DND-41 (cell line): ENCODE measurements around the gene LTA4H.

Experiments used
- ATAC-seq: fragments of 200-7000 bp; cut with Tn5 transposase; 3 replicates; pipeline ENCODE4 v1.9.1; 2021; ENCODE audit warnings: low read depth; ENCODE audit not compliant: insufficient read depth
- DNase-seq: peaks from one replicate; pipeline ENCODE4 v3.0.0-alpha.2; 2020
- H2AFZ ChIP-seq: 2 replicates; pipeline ENCODE4 v1.6.0; 2012; ENCODE audit warnings: low read depth, low read length
- H3K27ac ChIP-seq: 2 replicates; pipeline ENCODE4 v1.5.1; 2012; ENCODE audit warnings: low read length, inconsistent platforms
- H3K27me3 ChIP-seq: fragments of 200-600 bp; sonication (generic); 2 replicates; pipeline ENCODE4 v1.6.0; 2012; ENCODE audit warnings: low read length, mild to moderate bottlenecking, inconsistent platforms; ENCODE audit not compliant: insufficient read depth, poor library complexity
- H3K36me3 ChIP-seq: 2 replicates; pipeline ENCODE4 v1.5.1; 2012; ENCODE audit warnings: low read length, inconsistent platforms; ENCODE audit not compliant: insufficient read depth
- H3K4me1 ChIP-seq: 2 replicates; pipeline ENCODE4 v1.5.1; 2012; ENCODE audit warnings: mild to moderate bottlenecking, low read length; ENCODE audit not compliant: insufficient read depth
- H3K4me2 ChIP-seq: 2 replicates; pipeline ENCODE4 v1.6.0; 2012; ENCODE audit warnings: mild to moderate bottlenecking, moderate library complexity, low read length, inconsistent platforms; ENCODE audit not compliant: insufficient read depth
- H3K4me3 ChIP-seq, 2 experiments: fragments of 200-600 bp in 1 of 2; shearing (Covaris generic) in 1 of 2; 2 replicates each; pipeline ENCODE4 v1.5.1; 2012 to 2016; ENCODE audit warnings: inconsistent platforms in 2 of 2, low read length in 2 of 2, mild to moderate bottlenecking in 2 of 2, low read depth in 1 of 2, moderate library complexity in 1 of 2
- H3K79me2 ChIP-seq: 2 replicates; pipeline ENCODE4 v1.6.0; 2012; ENCODE audit warnings: low read length, inconsistent platforms; ENCODE audit not compliant: insufficient read depth
- H3K9ac ChIP-seq: 2 replicates; pipeline ENCODE4 v1.6.0; 2012; ENCODE audit warnings: low read depth, mild to moderate bottlenecking, inconsistent platforms, low read length, moderate library complexity
- H3K9me3 ChIP-seq: 2 replicates; pipeline ENCODE4 v1.5.1; 2012; ENCODE audit warnings: low read length, moderate library complexity, mild to moderate bottlenecking, inconsistent platforms; ENCODE audit not compliant: insufficient read depth, severe bottlenecking
- H4K20me1 ChIP-seq: 2 replicates; pipeline ENCODE4 v1.6.0; 2012; ENCODE audit warnings: low read length; ENCODE audit not compliant: insufficient read depth
- EZH2 ChIP-seq: IDR thresholded peaks from 3 replicates; pipeline ENCODE4 v1.6.1; 2012; ENCODE audit warnings: borderline replicate concordance, low read depth, mild to moderate bottlenecking, moderate library complexity, low read length, inconsistent platforms; ENCODE audit not compliant: severe bottlenecking
- TF ChIP-seq, protein P1 (sequence below): IDR thresholded peaks from 2 replicates; pipeline ENCODE4 v1.5.1; 2012; ENCODE audit warnings: borderline replicate concordance, low read length, moderate library complexity, mild to moderate bottlenecking; ENCODE audit not compliant: poor library complexity, severe bottlenecking; ENCODE audit errors: extremely low read depth

LTA4H gene

DNA sequence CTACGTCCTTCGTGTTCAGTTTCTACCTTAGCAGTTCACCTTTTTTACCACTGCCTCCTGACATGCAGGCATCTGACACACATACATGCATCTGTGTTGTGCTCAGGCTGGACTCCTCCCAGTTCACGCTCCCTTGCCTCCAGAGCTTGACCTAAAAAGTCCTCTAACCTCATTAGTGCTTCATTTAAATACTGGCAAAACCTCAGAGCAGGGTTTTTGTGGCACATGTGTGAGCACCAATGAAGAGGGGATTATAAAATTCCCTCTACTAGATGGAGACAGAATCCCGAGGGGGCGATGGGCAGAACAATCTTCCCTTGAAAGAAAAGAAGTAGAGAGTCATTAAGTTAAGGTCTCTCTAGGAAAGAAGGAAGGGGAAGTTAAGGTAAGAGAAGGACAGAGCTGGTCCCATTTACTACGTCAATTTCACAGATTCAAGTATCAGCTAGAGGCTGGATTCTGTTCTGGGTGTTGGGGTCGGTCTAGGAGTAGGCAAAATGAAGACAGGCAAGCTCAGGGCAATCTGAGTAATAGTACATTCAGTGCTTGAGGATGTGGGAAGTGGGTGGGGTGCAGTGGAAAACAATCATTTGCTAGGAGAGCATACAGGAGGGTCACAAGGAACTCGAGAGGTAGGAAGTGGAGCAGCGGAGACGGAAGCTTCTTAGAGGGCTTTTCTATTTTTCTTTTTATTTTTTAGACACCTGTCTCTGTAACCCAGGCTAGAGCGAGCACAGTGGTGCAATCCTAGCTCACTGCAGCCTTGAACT lies 46.7 kb downstream of the LTA4H start:
- Histone ChIP-seq H3K4me3 (no peak overlapping the region), H3K4me1 (no peaks in the 10 kb centered on the region), H3K9me3 (no peaks in the 10 kb centered on the region), H3K27me3 (no peaks in the 10 kb centered on the region), H4K20me1 (no peaks in the 10 kb centered on the region), H3K79me2 (no peaks in the 10 kb centered on the region), H3K36me3 (no peaks in the 10 kb centered on the region), H2AFZ (no peak overlapping the region), H3K4me2 (no peak overlapping the region), H3K9ac (no peak overlapping the region), H3K27ac (no peak overlapping the region)
- TF ChIP-seq, protein P1, sequence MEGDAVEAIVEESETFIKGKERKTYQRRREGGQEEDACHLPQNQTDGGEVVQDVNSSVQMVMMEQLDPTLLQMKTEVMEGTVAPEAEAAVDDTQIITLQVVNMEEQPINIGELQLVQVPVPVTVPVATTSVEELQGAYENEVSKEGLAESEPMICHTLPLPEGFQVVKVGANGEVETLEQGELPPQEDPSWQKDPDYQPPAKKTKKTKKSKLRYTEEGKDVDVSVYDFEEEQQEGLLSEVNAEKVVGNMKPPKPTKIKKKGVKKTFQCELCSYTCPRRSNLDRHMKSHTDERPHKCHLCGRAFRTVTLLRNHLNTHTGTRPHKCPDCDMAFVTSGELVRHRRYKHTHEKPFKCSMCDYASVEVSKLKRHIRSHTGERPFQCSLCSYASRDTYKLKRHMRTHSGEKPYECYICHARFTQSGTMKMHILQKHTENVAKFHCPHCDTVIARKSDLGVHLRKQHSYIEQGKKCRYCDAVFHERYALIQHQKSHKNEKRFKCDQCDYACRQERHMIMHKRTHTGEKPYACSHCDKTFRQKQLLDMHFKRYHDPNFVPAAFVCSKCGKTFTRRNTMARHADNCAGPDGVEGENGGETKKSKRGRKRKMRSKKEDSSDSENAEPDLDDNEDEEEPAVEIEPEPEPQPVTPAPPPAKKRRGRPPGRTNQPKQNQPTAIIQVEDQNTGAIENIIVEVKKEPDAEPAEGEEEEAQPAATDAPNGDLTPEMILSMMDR = no peak
- no peak for TF ChIP-seq EZH2
- ATAC-seq = no peak
- DNase-seq = no peak

DNA sequence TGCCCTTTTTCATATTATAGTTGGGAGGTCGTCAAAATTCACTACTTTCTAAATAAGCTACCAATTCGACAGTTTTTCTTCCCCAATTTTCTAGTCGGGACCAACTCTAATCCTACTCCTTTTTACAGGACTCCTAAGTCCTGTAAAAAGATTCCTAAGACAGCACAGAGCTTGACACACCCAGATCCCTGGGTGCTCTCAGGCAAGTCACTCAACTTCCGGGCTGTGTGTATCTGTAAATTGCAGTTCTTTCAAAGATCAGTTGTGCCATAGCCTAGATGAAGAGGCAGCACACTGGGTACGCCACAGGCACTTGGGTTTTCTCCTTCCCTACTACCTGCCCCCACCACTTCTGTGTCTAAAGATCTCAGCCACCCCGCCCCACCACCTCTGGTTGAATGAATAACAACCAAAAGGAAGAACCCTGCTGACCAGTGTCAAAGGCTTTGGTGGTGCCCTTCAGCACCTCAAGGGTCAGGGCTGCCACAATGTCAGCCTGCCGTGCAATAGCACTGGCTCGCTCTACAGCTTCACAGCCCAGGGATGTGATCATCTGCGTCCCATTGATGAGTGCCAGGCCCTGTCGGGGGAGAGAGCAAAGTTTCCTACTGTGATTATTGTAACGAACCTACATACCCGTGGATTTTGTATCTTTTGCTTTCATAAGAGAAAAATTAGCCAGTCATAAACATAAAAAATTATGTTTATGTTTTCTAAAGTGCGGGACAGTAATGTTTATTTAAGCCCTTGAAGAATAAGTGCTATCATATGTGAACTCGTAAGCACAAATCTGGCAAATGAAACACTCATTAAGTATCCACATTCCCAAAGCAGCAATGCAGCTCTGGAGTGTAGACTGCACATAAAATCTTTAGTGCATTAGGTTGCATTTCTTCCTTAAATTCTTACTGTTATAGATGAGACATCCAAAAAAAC lies 48.5 kb downstream of the LTA4H start:
- no peaks in the 10 kb centered on the region for H3K27me3 ChIP-seq
- no peak overlapping the region for H2AFZ ChIP-seq
- DNase-seq (no peak), ATAC-seq (no peak)
- no peak overlapping the region for H3K27ac ChIP-seq
- H3K36me3 ChIP-seq = no peaks in the 10 kb centered on the region
- TF ChIP-seq EZH2 = no peak
- TF ChIP-seq, protein P1 = no peak
- no peaks in the 10 kb centered on the region for H4K20me1 ChIP-seq
- H3K79me2 ChIP-seq = no peaks in the 10 kb centered on the region
- no peak overlapping the region for H3K4me3 ChIP-seq
- no peaks in the 10 kb centered on the region for H3K9me3 ChIP-seq
- no peak overlapping the region for H3K4me2 ChIP-seq
- H3K9ac ChIP-seq = no peak overlapping the region
- no peaks in the 10 kb centered on the region for H3K4me1 ChIP-seq

DNA sequence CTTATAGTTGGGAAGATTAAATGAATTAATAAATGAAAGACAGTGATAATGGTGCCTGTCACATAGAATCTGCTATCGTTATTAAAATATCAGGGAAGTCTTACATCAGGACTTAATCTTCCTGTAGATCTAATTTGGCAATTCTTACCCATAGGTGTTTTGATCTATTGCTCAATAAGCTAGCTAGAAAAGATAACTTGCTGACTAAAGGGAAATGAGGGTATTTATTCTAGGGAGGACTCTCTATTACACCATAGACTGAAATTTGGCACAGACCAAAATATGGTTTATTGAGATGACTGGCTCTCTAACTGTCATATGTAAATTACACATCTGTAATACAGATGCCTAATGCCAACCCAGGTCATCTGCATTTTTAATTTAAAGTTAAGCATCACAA lies 50.7 kb downstream of the LTA4H start:
- H2AFZ ChIP-seq = no peak overlapping the region
- ATAC-seq (no peak), DNase-seq (no peak)
- no peaks in the 10 kb centered on the region for H3K4me1 ChIP-seq
- H3K9me3 ChIP-seq = no peaks in the 10 kb centered on the region
- H3K36me3 ChIP-seq = no peaks in the 10 kb centered on the region
- no peak overlapping the region for H3K9ac ChIP-seq
- no peak overlapping the region for H3K4me2 ChIP-seq
- TF ChIP-seq, protein P1 = no peak
- no peak for TF ChIP-seq EZH2
- no peaks in the 10 kb centered on the region for H3K79me2 ChIP-seq
- no peaks in the 10 kb centered on the region for H3K27me3 ChIP-seq
- H3K27ac ChIP-seq = no peak overlapping the region
- no peak overlapping the region for H3K4me3 ChIP-seq
- H4K20me1 ChIP-seq = no peaks in the 10 kb centered on the region
